Chondrocyte (in vitro differentiated cells): ENCODE results near the gene GPC3. TPM values are rescaled to one million over a fixed set of nuclear protein-coding genes. Genes with fewer than 3 reads are reported as not detected.
"Not testable (repeated sequence)": the region's sequence is repeated elsewhere in the genome, so short reads cannot be mapped to it uniquely, and the experiment has no call there.

Source experiments
- DNase-seq: peaks from one replicate; pipeline ENCODE4 v3.0.0; 2021; ENCODE audit warnings: mixed read lengths, low spot score
- H3K27ac Mint-ChIP-seq: one replicate; pipeline ENCODE4 v1.8.0; 2021; ENCODE audit warnings: mild to moderate bottlenecking, moderate library complexity, mixed read lengths; ENCODE audit not compliant: unreplicated experiment
- H3K27me3 Mint-ChIP-seq: 2 replicates; pipeline ENCODE4 v1.8.0; 2021; ENCODE audit warnings: low read depth, mixed read lengths
- H3K36me3 Mint-ChIP-seq: 2 replicates; pipeline ENCODE4 v1.8.0; 2021; ENCODE audit warnings: low read depth, mixed read lengths
- H3K4me1 Mint-ChIP-seq: 2 replicates; pipeline ENCODE4 v1.8.0; 2021; ENCODE audit warnings: low read depth, mild to moderate bottlenecking, mixed read lengths
- H3K4me3 Mint-ChIP-seq: one replicate; pipeline ENCODE4 v1.8.0; 2021; ENCODE audit warnings: mild to moderate bottlenecking, moderate library complexity, mixed read lengths; ENCODE audit not compliant: unreplicated experiment
- H3K9me3 Mint-ChIP-seq: 2 replicates; pipeline ENCODE4 v1.8.0; 2021; ENCODE audit warnings: low read depth, mixed read lengths
- CTCF ChIP-seq: fragments of 200-600 bp; sonication (generic); IDR thresholded peaks from 2 replicates; pipeline ENCODE4 v1.5.0; 2021; ENCODE audit warnings: antibody characterized with exemption, mild to moderate bottlenecking, moderate library complexity
- total RNA-seq: library from RNA; stranded (reverse); gene quantifications from 3 replicates; pipeline ENCODE4 v1.2.1, GENCODE V29; 2021

GPC3 gene
- total RNA-seq, 1 donor from 2014 or later: 1.9 TPM

GRCh38 chrX:133994576-133994975 is 9.2 kb upstream of the GPC3 start:
- peaks cover 18% of the 10 kb centered on the region for H3K4me1 Mint-ChIP-seq
- H3K36me3 Mint-ChIP-seq: no peaks in the 10 kb centered on the region
- no peak for DNase-seq
- TF ChIP-seq CTCF: no peak
- no peak overlapping the region for H3K27ac Mint-ChIP-seq
- H3K4me3 Mint-ChIP-seq: no peak overlapping the region
- H3K9me3 Mint-ChIP-seq: no peaks in the 10 kb centered on the region
- H3K27me3 Mint-ChIP-seq: no peaks in the 10 kb centered on the region

- no peaks in the 10 kb centered on the region for H3K36me3 Mint-ChIP-seq
- no peak for DNase-seq
- no peak overlapping the region for H3K27ac Mint-ChIP-seq
- H3K4me1 Mint-ChIP-seq: peaks cover under 1% of the 10 kb centered on the region
- no peak for TF ChIP-seq CTCF
- no peaks in the 10 kb centered on the region for H3K9me3 Mint-ChIP-seq
- H3K4me3 Mint-ChIP-seq: no peak overlapping the region
- no peaks in the 10 kb centered on the region for H3K27me3 Mint-ChIP-seq
Measured at GRCh38 chrX:133992882-133993281, 7.5 kb upstream of the GPC3 start.

GRCh38 chrX:133991814-133992213 is 6.4 kb upstream of the GPC3 start:
- Mint-ChIP-seq H3K27ac (no peak overlapping the region), H3K36me3 (no peaks in the 10 kb centered on the region), H3K4me1 (no peaks in the 10 kb centered on the region), H3K4me3 (no peak overlapping the region), H3K27me3 (peaks cover 3% of the 10 kb centered on the region), H3K9me3 (no peaks in the 10 kb centered on the region)
- TF ChIP-seq CTCF: no peak
- no peak for DNase-seq

GRCh38 chrX:133991057-133991456 is 5.7 kb upstream of the GPC3 start:
- H3K4me1 Mint-ChIP-seq, H3K27ac Mint-ChIP-seq, DNase-seq, H3K4me3 Mint-ChIP-seq, H3K36me3 Mint-ChIP-seq, H3K27me3 Mint-ChIP-seq, H3K9me3 Mint-ChIP-seq: not testable (repeated sequence)

GRCh38 chrX:133989993-133990392 is 4.6 kb upstream of the GPC3 start:
- no peak for TF ChIP-seq CTCF
- no peak for DNase-seq
- H3K4me1 Mint-ChIP-seq: peaks cover 4% of the 10 kb centered on the region
- no peak overlapping the region for H3K4me3 Mint-ChIP-seq
- H3K27me3 Mint-ChIP-seq: peaks cover 3% of the 10 kb centered on the region
- H3K9me3 Mint-ChIP-seq: no peaks in the 10 kb centered on the region
- no peaks in the 10 kb centered on the region for H3K36me3 Mint-ChIP-seq
- H3K27ac Mint-ChIP-seq: no peak overlapping the region

- no peak overlapping the region for H3K27ac Mint-ChIP-seq
- peaks cover 3% of the 10 kb centered on the region for H3K27me3 Mint-ChIP-seq
- no peak overlapping the region for H3K4me3 Mint-ChIP-seq
- H3K9me3 Mint-ChIP-seq: no peaks in the 10 kb centered on the region
- no peaks in the 10 kb centered on the region for H3K36me3 Mint-ChIP-seq
- no peak for DNase-seq
- peaks cover 6% of the 10 kb centered on the region for H3K4me1 Mint-ChIP-seq
- TF ChIP-seq CTCF: no peak
Measured at GRCh38 chrX:133989490-133989889, 4.1 kb upstream of the GPC3 start.
